SK-N-DZ (cell line): ENCODE results near the gene SEPTIN10.
"Not testable (repeated sequence)": the region's sequence is repeated elsewhere in the genome, so short reads cannot be mapped to it uniquely, and the experiment has no call there.

Experiments
- DNase-seq: peaks from one replicate; pipeline ENCODE4 v3.0.0-alpha.2; 2015; ENCODE audit warnings: low spot score

The SEPTIN10 gene

DNA sequence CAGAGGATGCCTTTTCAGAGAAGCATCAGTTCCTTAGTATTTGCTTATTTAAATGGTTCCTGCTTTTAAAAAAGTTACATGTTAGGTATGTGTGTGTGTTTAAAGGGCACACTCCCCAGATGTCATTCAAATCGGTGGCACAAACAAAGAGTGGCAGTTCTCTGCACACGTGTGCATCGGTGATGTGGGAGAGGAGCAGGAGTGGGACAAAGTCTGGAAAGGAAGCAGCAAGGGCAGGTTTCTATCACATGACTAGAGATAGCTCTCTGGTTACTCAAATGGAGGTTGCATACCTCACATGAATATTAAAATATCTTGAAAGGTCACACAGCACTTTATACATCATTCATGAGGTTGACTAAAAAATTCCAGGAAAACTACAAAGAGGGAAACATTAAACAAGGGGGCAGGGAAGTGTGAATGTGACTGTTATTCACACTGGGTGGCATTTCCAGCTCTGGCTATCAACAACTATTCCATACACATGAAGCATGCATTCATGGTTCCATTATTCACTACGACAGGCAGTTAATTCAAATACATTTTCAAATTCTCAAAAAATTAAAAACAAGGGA is 64.7 kb downstream of the SEPTIN10 start:
- no peak for DNase-seq

DNA sequence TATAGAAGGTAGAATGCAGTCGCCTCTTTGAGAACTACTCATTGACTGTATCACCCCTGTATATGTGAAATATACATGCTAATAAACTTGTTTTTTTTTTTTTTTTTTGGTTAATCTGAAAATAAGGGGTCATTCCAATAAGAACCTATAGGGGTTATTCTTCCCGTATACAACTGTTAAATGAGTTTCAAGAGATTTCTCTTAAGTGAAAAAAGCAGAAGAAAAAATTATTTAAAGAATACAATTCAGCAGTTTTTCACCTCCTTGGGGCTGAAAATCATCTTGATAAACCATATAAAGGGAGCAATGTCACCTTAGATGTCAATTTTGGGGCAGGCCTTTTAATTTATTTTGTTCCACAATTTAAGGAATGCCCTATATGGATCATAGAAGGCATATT is 66.5 kb downstream of the SEPTIN10 start:
- DNase-seq: no peak

- peak; percentile 39 for DNase-seq
Measured at GRCh38 chr2:109545828-109546713, 67.7 kb downstream of the SEPTIN10 start.

- DNase-seq: no peak
Measured at GRCh38 chr2:109542384-109542783, 71.4 kb downstream of the SEPTIN10 start.

DNA sequence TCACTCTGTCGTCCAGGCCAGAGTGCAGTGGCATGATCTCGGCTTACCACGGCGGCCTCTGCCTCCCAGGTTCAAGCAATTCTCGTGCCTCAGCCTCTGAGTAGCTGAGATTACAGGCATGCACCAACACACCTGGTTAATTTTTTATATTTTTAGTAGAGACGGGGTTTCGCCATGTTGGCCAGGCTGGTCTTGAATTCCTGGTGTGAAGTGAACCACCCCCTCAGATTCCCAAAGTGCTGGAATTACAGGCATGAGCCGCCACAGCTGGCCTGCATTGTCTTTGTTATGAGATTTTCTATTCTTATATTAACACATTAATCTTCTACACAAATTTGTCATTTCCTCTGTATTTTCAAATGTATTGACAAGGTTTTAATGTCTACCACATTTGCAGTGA is 75.2 kb downstream of the SEPTIN10 start:
- DNase-seq: no peak

GRCh38 chr2:109537565-109538222 is 76.1 kb downstream of the SEPTIN10 start:
- DNase-seq: no peak

DNA sequence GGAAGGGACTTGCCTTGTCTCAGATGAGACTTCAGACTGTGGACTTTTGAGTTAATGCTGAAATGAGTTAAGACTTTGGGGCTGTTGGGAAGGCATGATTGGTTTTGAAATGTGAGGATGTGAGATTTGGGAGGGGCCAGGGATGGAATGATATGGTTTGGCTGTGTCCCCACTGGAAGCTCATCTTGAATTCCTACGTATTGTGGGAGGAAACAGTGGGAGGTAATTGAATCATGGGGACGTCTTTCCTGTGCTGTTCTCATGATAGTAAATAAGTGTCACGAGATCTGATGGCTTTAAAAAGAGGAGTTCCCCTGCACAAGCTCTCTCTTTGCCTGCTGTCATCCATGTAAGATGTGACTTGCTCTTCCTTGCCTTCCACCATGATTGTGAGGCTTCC is 77.2 kb downstream of the SEPTIN10 start:
- DNase-seq: not testable (repeated sequence)

DNA sequence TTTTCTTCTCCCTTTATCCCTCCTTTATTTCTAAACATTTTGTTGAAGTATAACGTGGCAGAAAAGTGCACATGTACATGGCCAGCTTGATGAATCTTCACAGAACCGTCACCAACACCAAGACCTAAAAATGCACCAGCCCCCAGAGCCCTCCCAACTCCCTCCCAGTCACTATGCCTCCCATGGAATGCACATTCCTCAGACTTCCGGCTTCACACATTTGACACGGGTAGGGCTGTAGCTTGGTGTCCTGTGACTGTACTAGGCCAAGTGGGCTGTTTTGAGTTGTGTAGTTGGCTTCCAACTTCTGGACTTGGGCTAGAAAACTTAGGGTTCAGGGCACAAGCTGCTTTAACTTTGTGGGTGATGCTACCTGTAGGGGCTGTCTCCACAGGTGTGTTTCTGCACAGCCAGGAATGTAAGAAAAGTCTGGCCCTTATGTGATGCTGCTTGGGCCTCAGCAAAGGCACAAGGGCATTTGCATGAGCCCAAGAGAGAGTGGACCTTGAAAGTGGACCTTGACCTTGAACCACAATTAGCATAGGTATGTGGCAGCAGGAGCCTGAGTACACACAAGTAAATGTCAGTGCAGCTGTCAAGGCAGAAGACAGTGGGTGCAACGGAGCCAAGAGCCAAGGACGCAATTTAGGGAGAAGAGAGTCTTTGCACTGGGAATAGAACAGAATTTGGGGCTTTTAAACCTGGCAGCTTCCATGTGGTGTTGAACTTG is 78.4 kb downstream of the SEPTIN10 start:
- DNase-seq: no peak

DNA sequence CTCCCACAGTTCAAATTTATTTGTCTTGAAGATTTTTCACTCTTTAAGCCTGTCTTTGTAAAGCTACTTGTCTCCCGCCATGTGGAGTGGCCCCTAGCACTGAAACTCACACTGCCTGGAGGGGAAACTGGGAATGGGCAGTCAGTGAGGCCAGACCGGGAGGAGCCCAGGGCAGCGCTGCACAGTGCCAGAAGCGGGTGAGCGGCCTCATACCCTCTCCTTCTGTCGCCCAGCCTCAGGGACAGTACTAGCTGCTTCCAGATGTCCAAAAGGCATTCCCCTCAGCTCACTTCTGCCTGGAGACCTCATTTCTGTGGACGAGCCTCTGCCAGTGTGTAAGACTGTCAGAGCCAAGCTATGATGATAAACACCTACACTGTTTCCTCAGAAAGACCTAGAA is 79.9 kb downstream of the SEPTIN10 start:
- no peak for DNase-seq

DNA sequence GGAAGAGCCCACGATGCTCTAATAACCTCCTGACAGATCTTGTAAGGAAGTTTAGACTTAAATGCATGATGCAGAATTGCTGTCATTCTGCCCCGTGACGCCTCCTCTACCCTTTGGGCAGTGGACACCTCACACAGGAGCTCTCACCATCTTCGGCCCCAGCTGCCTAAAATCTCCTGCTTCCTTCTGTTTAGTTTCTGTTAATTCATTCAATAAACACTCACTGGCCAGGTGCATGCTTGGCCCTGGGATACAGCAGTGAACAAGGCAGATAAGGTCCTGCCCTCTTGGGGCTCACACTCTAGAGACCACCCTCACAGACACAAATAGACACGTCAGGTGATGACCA is 81.1 kb downstream of the SEPTIN10 start:
- DNase-seq: no peak

- DNase-seq: no peak
Measured at GRCh38 chr2:109531896-109532727, 81.7 kb downstream of the SEPTIN10 start.

DNA sequence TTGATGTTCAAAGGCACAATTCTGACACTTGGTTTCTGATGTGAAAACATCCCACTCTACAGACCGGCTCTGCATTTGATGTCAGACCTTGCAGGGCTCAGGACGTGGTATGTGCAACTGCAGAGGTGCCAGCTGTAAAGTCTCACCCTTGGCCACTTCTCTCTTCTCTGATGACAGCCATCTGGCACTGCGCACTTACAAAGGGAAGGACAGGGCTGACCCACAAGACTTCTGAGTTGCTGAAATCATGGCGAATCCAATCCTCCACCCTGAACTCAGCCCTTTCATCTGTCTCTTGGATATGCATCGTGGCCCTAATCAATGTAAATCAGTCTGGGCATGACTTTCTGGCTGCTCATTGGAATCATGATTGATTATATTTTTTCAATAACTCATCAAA is 82.5 kb downstream of the SEPTIN10 start:
- DNase-seq: no peak

DNA sequence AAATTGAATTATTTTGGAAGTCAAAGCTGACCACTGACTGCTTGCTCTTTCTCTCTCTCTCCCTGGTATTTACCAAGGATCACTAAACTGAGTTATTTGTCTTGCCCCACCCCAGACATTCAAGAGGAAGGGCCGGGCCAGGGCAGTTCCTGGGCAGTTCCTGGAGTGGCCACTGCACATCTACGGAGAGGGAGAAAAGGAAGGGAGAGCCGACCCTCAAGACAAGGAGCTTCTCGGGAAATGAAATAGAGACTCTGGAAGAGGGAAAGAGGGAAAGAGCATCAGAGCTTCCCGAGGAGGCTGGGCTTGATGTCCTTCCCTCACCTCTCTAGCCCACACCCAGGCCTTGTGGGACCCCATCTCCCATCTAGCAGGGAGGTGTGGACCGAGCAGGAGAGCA is 83.1 kb downstream of the SEPTIN10 start:
- DNase-seq: no peak

DNA sequence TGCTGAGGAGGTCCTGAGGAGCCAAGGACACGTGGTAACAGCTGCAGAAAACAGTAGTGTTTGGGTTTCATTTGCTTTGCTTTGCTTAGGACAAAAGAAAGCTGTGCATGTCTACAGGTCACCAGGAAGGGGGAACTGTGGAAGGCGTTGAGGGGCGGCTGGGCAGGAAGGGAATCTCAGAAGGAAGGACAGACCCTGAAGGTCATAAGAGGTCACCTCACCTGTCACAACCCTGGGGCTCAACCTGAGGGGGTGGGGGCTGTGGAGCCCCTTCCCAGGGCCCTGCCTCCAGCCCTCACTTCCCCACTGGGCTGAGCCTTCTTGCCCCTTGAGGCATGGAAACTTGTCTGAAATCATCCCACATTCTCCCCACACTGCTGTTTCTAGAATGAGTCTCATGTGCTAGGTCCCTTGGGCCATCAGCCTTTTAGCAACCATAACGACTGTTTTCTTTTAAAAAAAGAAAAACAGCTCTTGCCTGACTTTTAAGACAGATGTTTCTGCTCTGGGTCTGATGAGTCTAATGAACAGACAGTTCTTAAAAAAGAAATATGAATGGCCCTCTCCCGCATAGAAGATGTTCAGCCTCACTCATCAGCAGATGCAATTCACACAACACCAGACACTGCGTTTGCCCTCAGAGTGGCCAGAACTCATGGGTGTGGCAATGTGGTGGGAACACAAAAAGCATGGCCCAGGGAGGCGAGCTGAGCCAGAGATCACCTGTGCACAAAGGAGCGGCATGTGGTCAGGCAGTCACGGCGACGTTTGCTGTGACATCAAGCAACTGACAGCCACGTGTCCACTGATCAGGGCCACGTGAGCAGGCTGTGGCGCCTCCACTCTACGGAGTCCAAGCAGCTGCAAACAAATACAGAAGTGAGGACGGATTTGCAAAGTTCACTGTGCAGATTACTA is 84.0 kb downstream of the SEPTIN10 start:
- no peak for DNase-seq

DNA sequence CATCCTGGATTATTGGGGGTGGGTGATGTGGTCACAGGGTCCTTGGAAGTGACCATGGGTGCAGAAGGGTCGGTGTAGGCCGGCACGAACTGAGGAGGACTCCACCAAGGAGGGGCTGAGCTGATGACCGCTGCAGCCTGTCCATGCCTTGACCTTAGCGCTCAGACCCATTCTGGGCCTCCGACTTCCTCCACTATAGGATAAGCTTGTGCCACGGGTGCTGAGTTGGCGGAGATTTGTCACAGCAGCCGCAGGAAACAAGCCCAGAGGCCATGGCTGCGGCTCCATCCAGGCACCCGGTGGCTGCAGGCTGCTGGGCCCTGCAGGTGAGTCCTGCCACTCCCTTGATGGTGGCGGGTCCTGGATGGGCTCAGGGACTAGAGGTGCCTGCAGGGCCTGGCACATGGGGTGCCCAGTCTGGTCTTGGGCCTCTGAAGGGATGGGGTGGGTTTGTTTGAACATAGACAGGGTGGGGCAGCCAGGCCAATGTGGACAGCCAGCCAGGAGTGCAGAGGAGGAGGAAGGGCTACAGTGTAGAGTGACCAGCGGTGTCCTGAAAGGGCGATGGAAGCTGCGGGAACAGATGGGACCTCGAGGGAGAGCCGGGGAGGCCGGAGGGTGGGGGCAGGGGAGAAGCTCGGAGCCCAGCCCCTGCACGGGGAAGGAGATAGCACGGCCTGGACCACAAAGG is 84.8 kb downstream of the SEPTIN10 start:
- no peak for DNase-seq

- DNase-seq: no peak
Measured at GRCh38 chr2:109527846-109528705, 85.7 kb downstream of the SEPTIN10 start.

DNA sequence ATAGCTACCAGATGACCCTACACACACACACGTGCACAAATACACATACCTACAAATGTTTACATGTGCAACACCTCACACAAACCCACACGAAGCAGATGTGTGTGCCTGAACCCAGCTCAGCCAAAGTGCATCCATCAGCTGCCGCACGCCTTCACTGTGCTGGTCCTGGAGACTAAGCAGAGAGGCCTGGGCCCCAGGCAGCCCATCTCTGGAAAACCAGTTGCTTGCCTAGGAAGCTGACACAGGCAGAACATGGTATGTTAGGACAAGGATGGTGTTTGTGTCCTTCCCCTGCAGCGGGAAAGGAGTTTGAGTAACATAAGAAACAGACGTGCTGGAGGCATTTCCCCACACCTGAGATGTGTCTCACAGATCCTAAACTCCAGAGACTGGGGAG is 86.7 kb downstream of the SEPTIN10 start:
- DNase-seq: no peak

GRCh38 chr2:109526442-109526970 is 87.3 kb downstream of the SEPTIN10 start:
- no peak for DNase-seq
